HG02943 (cell line): ENCODE measurements around the gene MYO3B.

Experiments
- ATAC-seq: cut with Tn5 transposase; IDR thresholded peaks from one replicate; pipeline ENCODE4 v1.9.1; 2021; ENCODE audit warnings: mild to moderate bottlenecking, low read depth, moderate library complexity; ENCODE audit not compliant: unreplicated experiment

The MYO3B gene

DNA sequence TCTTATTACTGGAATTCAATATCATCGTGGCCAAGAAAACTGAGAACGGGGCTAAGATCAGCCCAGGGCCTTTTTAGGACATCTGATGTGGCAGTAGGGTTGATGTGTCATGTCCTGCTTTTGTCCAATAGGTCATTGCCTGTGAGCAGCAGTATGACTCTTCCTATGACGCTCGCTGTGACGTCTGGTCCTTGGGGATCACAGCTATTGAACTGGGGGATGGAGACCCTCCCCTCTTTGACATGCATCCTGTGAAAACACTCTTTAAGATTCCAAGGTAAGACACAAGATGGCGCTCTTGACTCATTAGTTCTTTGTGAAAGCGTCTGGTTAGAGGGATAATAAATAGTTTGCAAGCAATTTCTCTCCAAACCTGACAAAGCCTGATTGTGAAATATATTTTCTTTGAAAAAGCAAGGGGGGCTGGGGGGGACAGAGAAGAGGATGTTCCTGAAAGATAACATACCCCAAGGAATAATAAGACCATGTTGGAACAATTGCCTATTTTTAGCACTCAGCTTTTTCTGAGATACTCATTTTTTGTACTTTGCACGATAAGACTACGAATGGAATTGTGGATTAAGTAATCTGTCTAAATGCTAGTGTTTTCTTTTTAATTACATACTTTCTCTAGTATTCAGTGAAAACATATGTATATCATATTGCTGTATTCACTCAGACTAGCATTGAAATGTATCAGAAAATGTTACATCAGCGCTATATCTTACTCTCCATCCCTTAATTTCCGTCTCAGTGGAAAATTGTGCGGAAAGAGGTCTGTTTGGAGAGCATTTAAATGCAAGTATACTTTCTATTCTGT, 58.1 kb downstream of the MYO3B start:
- no peak for ATAC-seq

DNA sequence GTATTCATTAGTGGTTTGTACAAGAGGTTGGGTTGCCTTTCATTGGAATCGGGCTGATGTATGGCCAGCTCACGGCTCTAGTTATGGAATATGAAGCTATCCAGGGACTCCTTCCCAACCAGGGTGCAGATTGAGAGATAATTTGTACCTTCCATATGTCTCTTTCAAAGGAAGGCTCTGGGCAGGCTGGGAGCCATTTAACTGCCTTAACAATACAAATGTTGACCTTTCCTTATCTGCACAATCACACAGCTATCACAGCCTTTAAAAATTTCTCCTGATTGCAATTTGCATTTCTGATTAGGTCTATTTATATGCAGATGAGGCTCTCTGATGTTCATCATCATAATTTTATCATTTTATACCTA, 58.7 kb downstream of the MYO3B start:
- no peak for ATAC-seq

DNA sequence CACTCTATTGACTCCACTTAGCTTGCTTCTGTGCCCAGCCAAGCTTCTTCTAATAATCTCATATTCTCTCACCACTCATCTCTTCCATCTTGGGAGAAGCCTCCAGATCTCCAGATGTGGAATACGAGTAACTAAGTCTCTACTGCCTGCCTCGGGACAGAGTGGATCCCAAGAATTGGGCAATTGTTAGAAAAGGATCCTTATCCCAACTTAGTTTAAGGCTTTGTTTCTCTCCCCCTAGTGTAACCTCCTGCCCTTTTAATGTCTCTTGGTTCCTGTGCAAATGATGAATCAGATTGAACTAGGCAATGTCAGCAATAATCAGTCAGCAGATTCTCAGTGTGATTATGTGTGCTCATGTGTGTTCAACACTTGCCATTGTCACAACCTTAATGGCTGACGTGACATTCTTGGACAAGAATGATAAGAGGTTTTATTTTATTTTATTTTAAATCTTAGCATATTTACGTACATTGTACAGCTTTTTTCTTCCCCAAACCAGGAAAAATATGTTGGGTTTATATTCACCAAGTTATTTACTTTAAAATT, 59.7 kb downstream of the MYO3B start:
- no peak for ATAC-seq

DNA sequence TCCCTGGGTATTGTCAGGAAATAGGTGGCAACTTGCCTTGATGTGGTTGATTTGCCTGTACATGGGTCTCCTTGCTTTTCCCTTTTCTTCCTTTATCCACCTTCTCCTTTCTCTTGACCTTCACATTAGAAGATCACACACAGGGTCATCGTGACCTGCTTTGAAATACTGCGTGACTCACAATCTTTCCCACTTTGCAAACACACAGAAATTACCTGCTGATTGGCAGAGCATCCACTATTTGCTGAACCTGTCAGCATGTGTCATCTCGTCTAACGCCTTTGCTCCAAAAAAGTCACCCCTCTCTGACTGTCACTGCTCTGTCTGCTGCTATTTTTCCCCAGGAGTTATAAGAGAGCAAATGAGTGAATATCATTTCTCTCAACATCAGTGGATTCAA, 60.8 kb downstream of the MYO3B start:
- no peak for ATAC-seq

DNA sequence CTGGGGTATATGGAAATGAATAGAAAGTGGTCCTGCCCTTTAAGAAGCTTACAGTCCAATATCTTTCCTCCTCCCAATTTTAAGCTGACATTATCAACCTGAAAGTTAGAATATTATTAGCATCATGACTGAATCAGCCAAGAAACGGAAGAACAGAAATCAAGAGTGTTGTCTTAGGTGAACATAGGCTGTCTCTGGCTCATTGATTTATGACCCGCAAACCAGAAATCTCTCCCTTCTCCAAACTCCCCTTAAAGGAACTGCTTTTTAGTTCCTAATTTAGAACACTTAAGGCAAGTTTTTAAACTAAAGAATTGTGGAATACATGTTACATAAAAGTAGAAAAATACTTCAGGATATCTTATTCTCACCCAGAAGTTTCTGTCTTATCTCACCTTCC, 62.7 kb downstream of the MYO3B start:
- no peak for ATAC-seq

DNA sequence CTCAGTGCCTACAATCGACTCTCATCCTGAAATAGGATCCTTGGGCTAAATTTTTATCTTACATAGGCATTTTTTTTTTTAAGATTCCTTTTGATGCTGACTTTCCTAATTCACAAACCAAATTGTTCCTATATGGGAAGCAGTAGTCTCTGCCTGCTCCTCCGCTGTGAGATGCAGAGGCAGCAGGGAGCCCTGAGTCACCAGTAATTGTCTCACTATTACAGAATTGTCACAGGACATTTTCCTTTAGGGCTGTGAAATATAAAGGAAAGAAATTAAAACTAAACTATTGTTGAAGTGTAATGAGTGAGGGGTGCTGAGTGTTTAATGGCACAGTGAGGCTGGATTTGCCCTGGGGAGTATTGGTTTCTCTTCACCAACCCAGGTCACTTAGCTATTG, 63.8 kb downstream of the MYO3B start:
- ATAC-seq, result no peak

DNA sequence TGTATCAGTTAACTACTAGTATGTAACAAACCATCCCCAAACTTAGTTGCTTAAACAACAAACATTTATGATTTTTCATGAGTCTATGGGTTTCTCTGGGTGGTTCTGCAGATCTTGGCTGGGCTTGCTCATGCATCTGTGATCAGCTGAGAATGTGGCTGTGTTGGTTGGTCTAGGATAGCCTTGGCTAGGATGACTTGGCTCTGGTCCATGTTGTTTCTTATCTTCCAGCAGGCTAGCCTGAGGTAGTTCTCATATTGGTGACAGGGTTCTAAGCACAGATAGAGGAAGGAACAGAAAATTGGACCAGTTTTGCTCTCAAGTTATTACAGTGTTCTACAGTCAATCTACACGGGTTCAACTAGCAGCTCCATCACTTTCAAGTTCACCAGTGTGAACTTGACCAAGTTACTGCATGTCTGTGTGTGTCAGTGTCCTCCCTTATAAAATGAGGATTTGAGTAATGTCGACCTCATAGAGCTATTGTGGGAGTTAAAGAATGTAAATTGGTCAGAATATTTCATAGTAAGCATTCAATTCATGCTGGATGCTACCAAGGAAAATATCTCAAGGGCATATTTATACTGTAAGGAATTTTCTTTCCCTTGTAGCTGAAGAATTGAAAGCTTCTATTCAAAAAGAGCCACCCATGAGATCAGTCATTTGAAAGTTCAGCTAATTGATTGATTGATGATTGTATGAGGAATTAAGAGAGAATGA, 65.3 kb downstream of the MYO3B start:
- no peak for ATAC-seq

DNA sequence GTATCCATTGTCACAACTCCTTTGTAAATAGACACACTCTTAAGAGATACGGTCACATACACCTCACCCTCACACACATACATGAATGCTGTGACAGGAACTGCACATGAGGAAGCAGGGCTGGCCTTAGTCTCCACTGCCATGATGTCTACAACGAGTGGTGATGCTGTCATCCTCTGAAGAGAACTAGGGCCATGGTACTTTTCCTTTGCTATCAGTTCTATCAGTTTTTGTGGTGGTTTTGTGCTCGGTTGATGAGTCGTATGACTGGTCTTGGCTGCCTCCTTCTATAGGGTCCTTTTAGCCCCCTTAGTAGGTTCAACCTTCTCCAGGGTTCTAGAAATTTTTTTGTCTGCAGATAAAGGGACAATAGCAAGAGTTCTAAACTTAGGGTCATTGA, 66.0 kb downstream of the MYO3B start:
- ATAC-seq, result no peak

DNA sequence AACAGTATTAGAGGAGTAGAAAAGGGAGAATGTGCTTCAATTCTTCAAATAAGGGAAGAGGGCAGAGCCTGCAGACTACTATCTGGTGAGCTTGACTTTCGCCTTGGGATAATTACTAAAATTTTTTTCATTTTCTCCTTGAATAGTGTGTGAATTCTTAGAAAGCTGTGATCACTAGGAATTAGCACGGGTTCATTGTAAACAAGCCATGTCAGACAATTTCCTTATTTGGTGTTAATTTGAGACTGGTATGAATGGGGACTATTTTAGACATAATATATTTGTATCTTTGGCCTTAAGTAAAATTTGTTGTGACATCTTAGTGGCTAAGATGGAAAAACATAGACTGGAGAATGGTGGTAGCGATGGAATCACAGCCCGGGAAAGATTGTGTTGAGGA, 66.6 kb downstream of the MYO3B start:
- ATAC-seq, result no peak

DNA sequence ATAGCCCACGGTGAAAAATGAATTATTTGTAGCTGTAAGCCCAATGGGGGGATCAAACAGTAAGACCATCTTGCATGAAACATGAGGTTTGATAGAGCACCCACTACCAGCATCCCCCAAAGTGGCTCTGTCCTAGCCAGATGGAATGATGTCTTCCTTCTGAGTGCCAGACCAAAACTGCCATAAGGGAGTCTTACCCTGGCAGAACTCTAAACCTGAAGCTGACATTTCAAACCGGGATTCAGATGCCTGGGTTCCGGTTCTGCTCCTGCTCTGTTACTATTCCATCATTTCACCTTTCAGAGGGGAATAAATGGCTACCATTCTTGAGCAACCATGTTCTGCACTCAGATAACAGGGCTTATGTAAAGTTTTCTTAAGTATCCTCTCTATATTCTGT, 67.4 kb downstream of the MYO3B start:
- no peak for ATAC-seq

DNA sequence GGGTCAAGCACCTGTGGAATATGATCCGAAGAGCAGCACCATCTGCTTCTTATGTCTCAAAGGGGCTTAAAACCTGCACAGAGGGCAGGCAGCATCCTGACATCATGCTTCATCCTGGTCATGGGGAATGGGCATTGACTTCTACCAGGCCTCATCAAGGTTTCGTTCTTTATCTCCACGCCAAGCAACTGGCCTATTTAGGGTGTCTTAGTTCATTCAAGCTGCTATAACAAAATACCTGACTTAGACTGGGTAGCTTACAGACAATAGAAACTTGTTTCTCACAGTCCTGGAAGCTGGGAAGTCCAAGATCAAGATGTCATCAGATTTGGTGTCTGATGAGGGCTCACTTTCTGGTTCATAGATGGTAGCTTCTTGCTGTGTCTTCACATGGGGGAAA, 69.4 kb downstream of the MYO3B start:
- no peak for ATAC-seq

DNA sequence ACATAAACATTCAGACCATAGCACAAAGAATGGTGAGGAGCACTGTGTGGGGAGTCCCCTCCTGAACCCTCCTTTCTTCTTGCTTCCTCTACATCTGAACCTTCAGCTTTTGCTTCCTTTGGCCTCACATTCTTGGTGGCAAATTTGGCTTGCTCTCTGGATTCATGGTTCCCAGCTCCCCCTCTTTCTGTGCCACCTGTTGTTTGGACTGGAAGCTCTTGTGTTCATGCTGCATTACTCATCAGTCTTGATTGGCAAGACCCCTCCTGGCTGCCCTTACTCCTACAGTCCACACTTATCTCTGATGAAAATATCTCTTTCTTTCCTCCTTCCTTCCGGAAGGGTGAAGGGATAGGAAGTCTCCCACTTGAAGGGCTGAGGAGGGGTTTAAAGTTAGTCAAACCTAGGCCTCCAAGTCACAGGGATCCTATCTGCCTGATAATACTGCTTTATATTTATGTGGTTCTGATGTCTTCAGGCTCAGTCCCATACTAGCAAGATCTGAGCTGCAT, 70.0 kb downstream of the MYO3B start:
- no peak for ATAC-seq

DNA sequence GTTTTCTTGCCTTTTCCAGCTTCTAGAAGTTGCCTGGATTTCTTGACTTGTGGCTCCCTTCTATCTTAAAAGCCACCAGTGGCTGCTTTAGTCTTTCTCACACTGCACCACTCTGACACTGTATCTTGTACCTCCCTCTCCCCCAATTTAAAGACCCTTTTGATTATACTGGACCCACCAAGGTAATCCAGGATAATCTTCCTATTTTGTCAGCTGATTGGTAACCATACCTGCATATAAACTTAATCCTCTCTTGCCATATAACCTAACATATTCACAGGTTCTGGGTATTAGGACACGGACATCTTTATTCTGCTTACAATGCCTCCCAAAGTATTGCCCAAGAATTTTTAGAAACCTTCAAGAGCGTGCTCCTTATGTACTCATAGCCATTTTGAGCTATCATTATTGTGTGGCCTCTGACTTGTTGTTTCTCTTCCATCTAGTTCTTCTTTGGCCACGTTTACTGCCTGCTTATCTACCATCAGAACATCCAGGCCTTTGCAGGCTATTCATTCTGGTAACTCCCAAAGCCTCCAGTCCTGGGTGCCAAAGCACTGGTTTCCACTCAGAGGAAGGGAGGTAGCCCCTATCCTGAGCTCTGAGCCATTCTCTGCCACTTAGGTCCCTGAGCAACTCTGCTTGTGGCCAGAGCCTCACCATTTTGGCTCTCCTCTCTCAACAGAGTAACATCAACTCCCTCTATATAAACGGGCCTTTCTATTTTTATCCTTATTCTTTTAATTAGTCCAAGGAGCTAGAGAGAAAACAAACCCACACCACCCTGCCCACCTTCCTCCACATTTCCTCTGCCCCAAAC, 70.8 kb downstream of the MYO3B start:
- ATAC-seq, result no peak

DNA sequence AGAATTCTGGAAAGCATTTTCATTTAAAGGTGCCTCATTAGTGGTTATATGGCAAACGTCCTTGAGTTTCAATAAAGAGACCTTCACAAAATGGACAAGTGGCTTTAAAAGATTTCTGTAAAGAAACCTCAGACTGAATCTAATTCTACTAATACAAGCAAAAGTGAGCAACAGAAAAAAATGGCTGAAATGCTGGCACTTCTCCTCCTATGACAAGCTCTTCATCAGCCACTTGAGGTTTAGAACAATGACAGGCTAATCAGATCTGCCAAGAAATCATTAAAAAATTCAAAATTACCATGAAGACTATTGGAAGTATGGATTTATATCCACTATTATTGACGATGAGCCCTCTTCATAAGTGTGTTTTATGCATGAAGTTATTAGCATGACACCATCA, 71.8 kb downstream of the MYO3B start:
- ATAC-seq, result no peak

DNA sequence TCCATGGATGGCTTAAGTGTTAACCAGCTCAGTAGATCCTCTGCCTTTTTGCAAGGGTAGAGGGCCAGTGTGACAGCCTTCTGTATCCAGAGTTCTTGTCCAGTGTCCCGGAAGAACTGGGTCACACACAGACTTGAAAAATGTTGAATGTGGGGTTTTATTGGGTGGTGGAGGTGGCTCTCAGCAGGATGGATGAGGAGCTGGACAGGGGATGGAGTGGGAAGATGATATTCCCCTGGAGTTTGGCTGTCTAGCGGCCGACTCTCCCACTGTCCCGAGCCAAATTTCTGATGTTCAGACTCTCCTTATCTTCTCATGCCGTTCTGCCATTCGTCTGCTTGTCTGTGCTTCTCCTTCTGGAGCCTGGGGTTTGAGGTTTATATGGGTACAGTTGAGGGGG, 72.6 kb downstream of the MYO3B start:
- ATAC-seq, result no peak

DNA sequence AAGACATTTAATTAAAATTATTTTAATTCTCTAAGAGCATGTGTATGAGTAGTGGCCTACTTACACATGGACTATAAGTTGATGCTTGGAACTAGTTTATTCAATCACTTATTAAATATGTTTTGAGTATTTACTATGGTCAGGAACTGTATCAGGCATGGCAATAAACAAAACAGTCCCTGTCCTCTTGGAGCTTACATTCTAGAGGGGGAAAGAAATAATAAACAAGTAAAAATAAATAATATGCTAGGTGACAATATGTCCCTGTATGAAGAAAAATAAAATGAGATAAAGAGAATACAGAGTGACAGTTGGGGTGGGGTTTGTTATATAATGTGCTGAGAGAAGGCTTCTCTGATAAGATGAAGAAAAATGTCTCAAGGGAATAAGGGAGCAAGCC, 74.5 kb downstream of the MYO3B start:
- no peak for ATAC-seq

DNA sequence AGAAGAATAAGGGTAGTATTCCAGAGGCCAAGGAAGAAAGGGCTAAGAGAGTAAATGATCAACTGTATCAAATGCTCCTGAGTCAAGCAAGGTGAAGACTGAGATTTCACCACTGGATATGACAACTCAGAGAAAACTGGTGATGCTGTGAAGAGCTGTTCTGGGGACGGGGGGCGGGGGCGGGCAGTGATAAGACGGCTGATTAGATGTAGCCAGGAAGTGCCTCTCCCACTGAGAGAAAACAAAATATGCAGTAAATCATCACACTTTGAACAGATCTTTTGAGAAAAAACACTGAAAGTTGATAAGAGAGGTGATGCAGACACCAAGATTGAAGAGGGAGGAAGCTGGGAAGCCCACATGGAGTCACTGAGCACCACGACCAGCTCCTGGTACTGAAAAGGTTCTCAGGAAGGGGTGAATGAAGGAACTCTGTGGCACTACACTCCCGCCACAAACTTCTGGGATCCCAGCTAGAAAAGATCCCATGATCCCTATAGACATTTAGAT, 75.8 kb downstream of the MYO3B start:
- ATAC-seq, result no peak

DNA sequence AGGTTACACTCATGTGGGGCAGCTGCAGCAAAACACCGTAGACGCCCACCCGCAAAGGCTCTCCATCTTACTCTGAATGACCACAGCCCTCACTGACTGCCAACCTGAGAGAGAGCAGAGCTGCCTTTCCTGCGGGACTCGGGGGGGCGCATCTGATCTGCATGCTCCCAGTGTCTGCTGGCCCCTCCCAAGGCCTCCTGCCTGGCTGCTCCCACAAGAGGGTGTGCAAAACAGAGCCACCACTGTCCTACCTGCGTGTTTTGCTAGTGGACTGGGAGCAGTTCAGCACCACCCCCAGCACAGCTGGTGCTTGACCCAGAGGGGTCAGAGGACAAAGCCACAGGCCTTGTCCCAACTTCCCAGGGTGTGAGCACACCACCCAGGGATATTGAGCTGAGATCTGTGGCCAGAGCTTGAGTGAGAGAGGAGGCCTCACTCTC, 76.4 kb downstream of the MYO3B start:
- ATAC-seq, result no peak

DNA sequence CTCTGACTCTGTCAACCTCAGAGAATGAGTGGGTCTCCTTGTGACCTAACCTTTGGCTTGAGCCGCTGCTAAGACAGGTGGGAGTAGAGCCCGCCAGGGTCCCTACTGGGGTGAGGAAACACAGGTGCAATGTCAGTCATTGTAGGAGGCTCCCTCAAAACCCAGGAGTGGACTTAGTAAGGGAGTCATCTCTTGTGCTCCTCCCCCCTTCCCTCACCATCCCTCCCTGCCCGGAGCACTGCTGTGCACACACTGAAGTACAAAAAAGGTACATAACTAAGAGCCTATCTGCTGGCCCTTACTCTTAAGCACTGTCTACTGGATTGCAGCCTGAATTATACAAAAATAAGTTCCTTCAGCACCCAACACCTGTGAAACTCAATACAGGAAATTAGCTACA, 77.2 kb downstream of the MYO3B start:
- no peak for ATAC-seq

DNA sequence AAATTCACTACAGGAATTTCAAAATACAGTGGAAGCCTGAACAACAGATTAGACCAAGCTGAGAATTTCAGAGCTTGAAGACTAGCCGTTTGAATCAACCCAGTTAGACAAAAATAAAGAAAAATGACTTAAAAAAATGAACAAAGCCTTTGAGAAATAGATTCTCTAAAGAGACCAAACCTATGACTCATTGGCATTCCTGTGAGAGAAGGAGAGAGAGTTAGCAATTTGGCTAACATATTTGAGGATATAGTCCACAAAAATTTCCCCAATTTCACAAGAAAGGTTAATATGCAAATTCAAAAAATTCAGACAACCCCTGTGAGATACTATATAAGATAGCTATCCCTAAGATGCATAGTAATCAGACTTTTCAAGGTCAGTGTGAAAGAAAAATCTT, 78.0 kb downstream of the MYO3B start:
- no peak for ATAC-seq

DNA sequence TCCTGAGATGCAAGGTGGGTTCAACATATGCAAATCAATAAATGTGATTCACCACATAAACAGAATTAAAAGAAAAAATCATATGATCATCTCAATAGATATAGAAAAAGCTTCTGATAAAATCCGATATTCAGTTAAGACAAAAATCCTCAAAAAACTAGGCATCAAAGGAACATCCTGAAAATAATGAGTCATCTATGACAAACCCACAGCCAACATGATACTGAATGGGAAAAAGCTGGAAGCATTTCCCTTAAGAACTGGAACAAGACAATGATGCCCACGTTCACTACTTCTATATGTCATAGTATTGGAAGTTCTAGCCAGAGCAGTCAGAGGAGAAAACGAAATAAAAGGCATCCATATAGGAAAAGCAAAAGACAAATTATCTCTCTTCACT, 80.4 kb downstream of the MYO3B start:
- no peak for ATAC-seq
